C4-2B (cell line): ENCODE measurements around the gene CD207.

Source experiments
- CTCF ChIP-seq: fragments of 450-650 bp; conservative IDR thresholded peaks from 2 replicates; pipeline ENCODE4 v1.5.1; 2017; ENCODE audit warnings: mild to moderate bottlenecking
- ZFX ChIP-seq: fragments of 450-650 bp; IDR thresholded peaks from 2 replicates; pipeline ENCODE4 v1.6.1; 2017

- TF ChIP-seq CTCF (no peak), ZFX (no peak)
Measured at GRCh38 chr2:70823249-70823648, 12.4 kb downstream of the CD207 start.
